Stimulated activated naive CD8-positive, alpha-beta T cell treated with anti-CD3 and anti-CD28 coated beads, Interleukin-15, Interleukin-2, amounts not matched to agents 100 ng/mL and 50 ng/mL, for 24 hours (primary cell): ENCODE results near the gene TNFAIP1.

Source experiments
- H3K27ac Mint-ChIP-seq: one replicate; pipeline ENCODE4 v1.8.0; 2021; ENCODE audit warnings: mild to moderate bottlenecking, mixed read lengths
- H3K27me3 Mint-ChIP-seq: one replicate; pipeline ENCODE4 v1.8.0; 2021; ENCODE audit warnings: mixed read lengths
- H3K36me3 Mint-ChIP-seq: one replicate; pipeline ENCODE4 v1.8.0; 2021; ENCODE audit warnings: low read depth, mixed read lengths
- H3K4me1 Mint-ChIP-seq: one replicate; pipeline ENCODE4 v1.8.0; 2021; ENCODE audit warnings: low read depth, mixed read lengths
- H3K4me3 Mint-ChIP-seq: one replicate; pipeline ENCODE4 v1.8.0; 2021; ENCODE audit warnings: mild to moderate bottlenecking, mixed read lengths
- H3K9me3 Mint-ChIP-seq: one replicate; pipeline ENCODE4 v1.8.0; 2021; ENCODE audit warnings: mixed read lengths

TNFAIP1 gene

DNA sequence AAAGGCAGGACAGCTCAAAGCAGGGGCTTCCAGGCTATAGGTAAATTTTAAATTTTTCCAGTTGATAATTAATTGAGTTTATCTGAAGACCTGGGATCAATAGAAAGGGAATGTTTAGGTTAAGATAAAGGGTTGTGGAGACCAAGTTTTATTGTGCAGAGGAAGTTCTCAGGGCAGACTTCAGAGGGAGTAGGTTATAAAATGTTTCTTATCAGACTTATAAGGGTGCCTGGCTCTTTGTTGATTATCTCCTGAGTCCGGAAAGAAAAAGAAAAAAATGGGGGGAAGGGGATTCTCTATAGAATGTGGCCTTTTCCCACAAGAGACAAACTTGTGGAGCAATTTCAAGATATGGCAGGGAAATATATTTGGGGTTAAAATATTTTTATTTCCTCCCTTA, 54.6 kb downstream of the TNFAIP1 start:
- Mint-ChIP-seq H3K4me1 (peaks cover 8% of the 10 kb centered on the region), H3K27ac (no peak overlapping the region), H3K4me3 (no peak overlapping the region), H3K36me3 (peaks cover 65% of the 10 kb centered on the region), H3K27me3 (no peaks in the 10 kb centered on the region), H3K9me3 (no peaks in the 10 kb centered on the region)

DNA sequence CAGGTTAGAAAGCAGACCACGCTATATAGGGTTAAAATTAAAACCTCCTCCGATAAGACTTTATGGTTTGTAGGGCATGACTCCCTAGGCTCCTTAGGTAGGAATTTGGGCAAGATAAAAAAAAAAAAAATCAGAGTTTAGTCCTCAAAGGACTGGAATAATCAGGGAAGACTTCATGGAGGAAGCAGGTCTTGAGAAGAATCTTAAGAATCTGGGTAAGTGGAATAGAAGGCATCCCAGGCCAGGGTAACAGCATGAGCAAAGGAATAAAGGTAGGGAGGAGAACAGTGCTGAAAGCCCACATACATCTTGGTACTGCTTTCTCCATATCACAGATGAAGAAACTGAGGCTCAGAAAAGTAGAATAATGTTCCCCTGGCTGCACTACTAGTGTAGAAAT, 55.0 kb downstream of the TNFAIP1 start:
- Mint-ChIP-seq H3K4me1 (peaks cover 4% of the 10 kb centered on the region), H3K9me3 (no peaks in the 10 kb centered on the region), H3K36me3 (peaks cover 66% of the 10 kb centered on the region), H3K4me3 (no peak overlapping the region), H3K27me3 (no peaks in the 10 kb centered on the region), H3K27ac (no peak overlapping the region)

DNA sequence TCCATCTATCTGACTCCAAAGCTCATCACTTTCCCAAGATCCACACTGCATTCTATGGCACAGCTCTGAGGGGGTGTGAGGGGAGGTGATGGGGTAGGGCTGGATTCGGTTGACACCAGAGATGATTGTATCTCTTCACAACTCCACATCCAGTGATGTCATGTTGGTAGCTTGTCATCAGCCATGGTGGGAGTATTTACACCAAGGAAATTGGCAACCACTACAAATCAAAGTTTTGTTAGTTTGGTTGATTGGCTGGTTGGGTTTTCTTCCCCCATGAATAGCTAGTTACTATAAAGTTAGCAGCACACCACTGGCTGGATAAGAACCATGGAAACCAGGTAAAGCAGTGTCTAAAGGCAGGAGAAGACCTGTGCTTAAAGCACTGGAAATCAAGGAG, 55.4 kb downstream of the TNFAIP1 start:
- Mint-ChIP-seq H3K27ac (no peak overlapping the region), H3K9me3 (no peaks in the 10 kb centered on the region), H3K27me3 (no peaks in the 10 kb centered on the region), H3K36me3 (peaks cover 68% of the 10 kb centered on the region), H3K4me3 (no peak overlapping the region), H3K4me1 (no peaks in the 10 kb centered on the region)

DNA sequence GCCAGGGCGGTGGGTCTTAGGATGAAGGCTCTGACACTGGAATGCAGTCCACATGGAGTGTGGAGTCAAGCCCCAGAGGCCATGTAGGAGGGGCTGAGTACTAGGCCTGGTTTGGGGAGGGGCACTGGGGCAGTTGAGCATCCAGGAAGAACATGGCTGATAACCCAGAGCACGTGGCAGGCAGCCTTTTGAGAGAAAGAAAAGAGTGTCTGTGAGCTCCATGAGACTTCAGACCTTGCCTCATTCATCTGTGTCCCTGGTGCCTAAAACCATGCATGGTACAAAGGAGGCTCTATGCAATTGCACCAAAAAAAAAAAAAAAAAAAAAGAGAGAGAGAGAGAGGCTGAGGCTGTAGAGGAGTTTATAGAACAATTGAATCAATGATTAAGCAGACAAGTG, 55.8 kb downstream of the TNFAIP1 start:
- H3K4me1 Mint-ChIP-seq: no peaks in the 10 kb centered on the region
- H3K4me3 Mint-ChIP-seq: no peak overlapping the region
- no peaks in the 10 kb centered on the region for H3K27me3 Mint-ChIP-seq
- H3K27ac Mint-ChIP-seq: no peak overlapping the region
- no peaks in the 10 kb centered on the region for H3K9me3 Mint-ChIP-seq
- H3K36me3 Mint-ChIP-seq: peaks cover 68% of the 10 kb centered on the region

DNA sequence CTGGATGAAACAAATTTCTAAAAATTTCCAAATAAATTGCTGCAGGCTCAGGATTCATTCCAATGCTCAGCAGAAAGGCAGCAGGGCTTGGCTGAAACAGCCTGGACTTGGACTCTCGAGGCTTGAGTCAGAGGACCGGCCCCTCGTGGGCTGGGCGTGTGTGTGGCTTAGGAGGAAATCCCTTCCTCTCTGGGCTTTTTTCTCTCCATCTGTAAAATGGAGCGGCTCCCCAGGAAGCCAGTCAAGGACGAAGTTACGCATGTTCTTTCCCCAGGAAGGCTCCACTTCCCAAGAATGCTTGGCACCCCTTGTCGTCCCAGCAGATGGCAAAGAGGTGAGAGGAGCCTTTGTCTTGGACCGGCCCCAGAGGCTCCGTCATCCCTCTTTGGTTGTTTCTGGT, 56.9 kb downstream of the TNFAIP1 start:
- Mint-ChIP-seq H3K36me3 (peaks cover 67% of the 10 kb centered on the region), H3K27ac (no peak overlapping the region), H3K4me1 (no peaks in the 10 kb centered on the region), H3K9me3 (no peaks in the 10 kb centered on the region), H3K27me3 (no peaks in the 10 kb centered on the region), H3K4me3 (no peak overlapping the region)

DNA sequence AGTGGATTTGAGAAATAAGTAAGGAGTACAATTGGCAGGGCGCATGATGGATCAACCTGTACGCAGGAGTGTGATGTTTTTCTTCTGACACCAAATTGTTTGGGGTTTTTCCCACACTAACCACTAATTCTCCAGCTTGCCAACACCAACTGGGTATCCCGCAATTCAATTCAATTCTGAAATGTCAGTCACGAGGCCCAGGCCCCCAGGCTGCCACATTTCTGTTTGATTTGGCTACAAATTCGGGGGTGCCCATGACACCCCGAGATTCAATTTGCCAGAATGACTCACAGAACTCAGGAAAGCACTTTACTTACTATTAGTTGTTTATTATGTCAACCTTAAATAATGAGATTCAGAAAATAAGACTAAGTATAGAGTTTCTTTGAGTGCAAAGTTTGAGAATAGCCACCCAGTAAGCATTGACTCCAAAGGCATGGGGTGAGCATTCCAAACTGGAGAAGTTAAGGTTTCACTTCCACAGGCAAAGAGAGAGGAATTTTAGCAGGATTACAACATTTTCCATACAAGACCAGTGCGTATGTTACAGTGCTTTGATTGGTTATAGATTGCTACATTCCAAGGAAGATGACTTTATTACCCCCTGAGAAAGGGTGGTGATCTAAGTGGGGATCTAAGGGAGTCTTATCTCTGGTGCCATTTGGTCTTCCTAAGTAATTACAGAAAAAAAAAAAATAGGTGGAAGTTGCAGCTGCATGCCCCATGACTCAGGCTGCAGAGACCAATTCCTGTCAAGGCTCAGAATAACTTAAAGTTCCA, 59.0 kb downstream of the TNFAIP1 start:
- Mint-ChIP-seq H3K27ac (no peak overlapping the region), H3K9me3 (no peaks in the 10 kb centered on the region), H3K36me3 (peaks cover 59% of the 10 kb centered on the region), H3K4me3 (no peak overlapping the region), H3K4me1 (no peaks in the 10 kb centered on the region), H3K27me3 (no peaks in the 10 kb centered on the region)

DNA sequence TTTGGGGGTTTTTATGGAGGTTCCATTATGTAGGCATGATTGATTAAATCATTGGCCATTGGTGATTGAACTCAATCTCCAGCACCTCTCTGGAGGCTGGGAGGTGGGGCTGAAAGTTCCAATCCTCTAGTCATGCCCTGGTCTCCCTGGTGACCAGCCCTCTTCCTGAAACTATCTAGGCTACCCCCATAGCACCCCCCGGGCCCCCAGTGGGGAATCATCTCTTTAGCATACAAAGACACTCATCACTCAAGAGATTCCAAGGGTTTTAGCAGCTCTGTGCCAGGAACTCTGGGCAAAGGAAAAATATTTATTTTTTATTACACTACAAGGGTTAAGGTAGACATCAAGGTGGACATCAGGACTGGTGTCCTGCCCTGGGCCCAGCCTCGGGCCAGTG, 59.9 kb downstream of the TNFAIP1 start:
- no peak overlapping the region for H3K4me3 Mint-ChIP-seq
- no peaks in the 10 kb centered on the region for H3K4me1 Mint-ChIP-seq
- H3K27me3 Mint-ChIP-seq: no peaks in the 10 kb centered on the region
- no peak overlapping the region for H3K27ac Mint-ChIP-seq
- peaks cover 50% of the 10 kb centered on the region for H3K36me3 Mint-ChIP-seq
- H3K9me3 Mint-ChIP-seq: no peaks in the 10 kb centered on the region

DNA sequence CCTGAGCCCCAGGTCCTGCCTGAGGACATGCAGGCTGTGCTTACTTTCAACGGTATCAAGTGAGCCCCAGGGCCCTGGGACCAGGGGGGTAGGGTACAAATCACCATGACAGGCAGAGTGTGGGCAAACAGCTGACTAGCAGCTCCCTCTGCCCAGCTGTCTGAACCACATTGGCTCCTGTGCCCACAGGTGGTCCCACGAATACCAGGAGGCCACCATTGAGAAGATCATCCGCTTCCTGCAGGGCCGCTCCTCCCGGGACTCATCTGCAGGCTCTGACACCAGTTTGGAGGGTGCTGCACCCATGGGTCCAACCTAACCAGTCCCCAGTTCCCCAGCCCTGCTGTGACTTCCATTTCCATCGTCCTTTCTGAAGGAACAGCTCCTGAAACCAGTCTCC, 60.4 kb downstream of the TNFAIP1 start:
- no peak overlapping the region for H3K4me3 Mint-ChIP-seq
- peaks cover 47% of the 10 kb centered on the region for H3K36me3 Mint-ChIP-seq
- no peaks in the 10 kb centered on the region for H3K4me1 Mint-ChIP-seq
- H3K27ac Mint-ChIP-seq: no peak overlapping the region
- H3K27me3 Mint-ChIP-seq: no peaks in the 10 kb centered on the region
- no peaks in the 10 kb centered on the region for H3K9me3 Mint-ChIP-seq
